Endothelial cell (in vitro differentiated cells): ENCODE data around the gene ERGIC1. TPM values are rescaled to one million over a fixed set of nuclear protein-coding genes. Genes with fewer than 3 reads are reported as not detected.

Experiments
- DNase-seq: peaks from one replicate; pipeline ENCODE4 v3.0.0; 2021; ENCODE audit warnings: low spot score
- H3K27ac Mint-ChIP-seq: one replicate; pipeline ENCODE4 v1.8.0; 2021; ENCODE audit warnings: mixed read lengths, inconsistent platforms; ENCODE audit not compliant: unreplicated experiment
- H3K27me3 Mint-ChIP-seq: one replicate; pipeline ENCODE4 v1.8.0; 2021; ENCODE audit warnings: mild to moderate bottlenecking, moderate library complexity, mixed read lengths, inconsistent platforms; ENCODE audit not compliant: unreplicated experiment
- H3K36me3 Mint-ChIP-seq: one replicate; pipeline ENCODE4 v1.8.0; 2021; ENCODE audit warnings: mild to moderate bottlenecking, low read depth, mixed read lengths, inconsistent platforms; ENCODE audit not compliant: unreplicated experiment
- H3K4me1 Mint-ChIP-seq: one replicate; pipeline ENCODE4 v1.8.0; 2021; ENCODE audit warnings: mild to moderate bottlenecking, mixed read lengths, inconsistent platforms; ENCODE audit not compliant: unreplicated experiment
- H3K4me3 Mint-ChIP-seq: one replicate; pipeline ENCODE4 v1.8.0; 2021; ENCODE audit warnings: mild to moderate bottlenecking, mixed read lengths, inconsistent platforms; ENCODE audit not compliant: unreplicated experiment
- H3K9me3 Mint-ChIP-seq: one replicate; pipeline ENCODE4 v1.8.0; 2021; ENCODE audit warnings: mixed read lengths, inconsistent platforms; ENCODE audit not compliant: unreplicated experiment
- CTCF ChIP-seq: fragments of 200-600 bp; sonication (generic); IDR thresholded peaks from one replicate; pipeline ENCODE4 v1.5.0; 2021; ENCODE audit warnings: antibody characterized with exemption; ENCODE audit not compliant: unreplicated experiment
- total RNA-seq: library from RNA; stranded (reverse); fragmentation: NEBNext Ultra II Directional; extraction: Animal tissue kit (Norgen Biotek cat#: 25700); gene quantifications from one replicate; pipeline ENCODE4 v1.2.1, GENCODE V29; 2021; ENCODE audit not compliant: unreplicated experiment

ERGIC1 gene
- total RNA-seq, 1 donor from 2014 or later: 67.1 TPM

- no peaks in the 10 kb centered on the region for H3K27me3 Mint-ChIP-seq
- no peak for DNase-seq
- H3K36me3 Mint-ChIP-seq: peaks cover 10% of the 10 kb centered on the region
- no peaks in the 10 kb centered on the region for H3K9me3 Mint-ChIP-seq
- H3K27ac Mint-ChIP-seq: no peak overlapping the region
- TF ChIP-seq CTCF: no peak
- H3K4me1 Mint-ChIP-seq: no peaks in the 10 kb centered on the region
- no peak overlapping the region for H3K4me3 Mint-ChIP-seq
Measured at GRCh38 chr5:172990776-172991175, 156.7 kb downstream of the ERGIC1 start.

- no peaks in the 10 kb centered on the region for H3K9me3 Mint-ChIP-seq
- H3K36me3 Mint-ChIP-seq: peaks cover 8% of the 10 kb centered on the region
- DNase-seq: no peak
- no peaks in the 10 kb centered on the region for H3K27me3 Mint-ChIP-seq
- TF ChIP-seq CTCF: no peak
- H3K4me1 Mint-ChIP-seq: no peaks in the 10 kb centered on the region
- no peak overlapping the region for H3K4me3 Mint-ChIP-seq
- H3K27ac Mint-ChIP-seq: no peak overlapping the region
Measured at GRCh38 chr5:172994405-172994804, 160.4 kb downstream of the ERGIC1 start.

- Mint-ChIP-seq H3K4me1 (peaks cover 11% of the 10 kb centered on the region), H3K27me3 (peaks cover 2% of the 10 kb centered on the region), H3K9me3 (no peaks in the 10 kb centered on the region), H3K36me3 (peaks cover 3% of the 10 kb centered on the region), H3K27ac (no peak overlapping the region), H3K4me3 (no peak overlapping the region)
- DNase-seq: no peak
- TF ChIP-seq CTCF: no peak
Measured at GRCh38 chr5:172999372-172999973, 165.4 kb downstream of the ERGIC1 start.

- H3K27me3 Mint-ChIP-seq: peaks cover 2% of the 10 kb centered on the region
- TF ChIP-seq CTCF: no peak
- H3K9me3 Mint-ChIP-seq: no peaks in the 10 kb centered on the region
- no peak overlapping the region for H3K4me3 Mint-ChIP-seq
- no peak overlapping the region for H3K27ac Mint-ChIP-seq
- DNase-seq: no peak
- peaks cover 3% of the 10 kb centered on the region for H3K36me3 Mint-ChIP-seq
- H3K4me1 Mint-ChIP-seq: peaks cover 11% of the 10 kb centered on the region
Measured at GRCh38 chr5:172999974-173000373, 165.9 kb downstream of the ERGIC1 start.

GRCh38 chr5:173001229-173001841 is 167.3 kb downstream of the ERGIC1 start:
- no peak for TF ChIP-seq CTCF
- Mint-ChIP-seq H3K27me3 (peaks cover 2% of the 10 kb centered on the region), H3K36me3 (peaks cover 3% of the 10 kb centered on the region), H3K9me3 (no peaks in the 10 kb centered on the region), H3K4me3 (no peak overlapping the region), H3K27ac (no peak overlapping the region), H3K4me1 (peaks cover 11% of the 10 kb centered on the region)
- DNase-seq: no peak
